Tracheal epithelial cell (primary cell): ENCODE measurements around the gene TMEM213. TPM values are rescaled to one million over a fixed set of nuclear protein-coding genes. Genes with fewer than 3 reads are reported as not detected.

Experiments
- total RNA-seq: library from RNA; depleted of rRNA; stranded (reverse); fragments of >200 nt; gene quantifications from 2 replicates; pipeline ENCODE4 v1.2.1, GENCODE V29; 2014

TMEM213 gene
- not detected in 2 replicates for total RNA-seq

GRCh38 chr7:138797715-138798320 lies at the start of gene TMEM213, which contains the start of gene ATP6V0A4:
Gene TMEM213, plus strand, starts transcription at chr7:138797994. Its CDS starts 111 bp downstream, at chr7:138798105.
Gene ATP6V0A4, minus strand, starts transcription at chr7:138798196. Its CDS starts 26,949 bp downstream, at chr7:138771247.

Other genes starting within 250 kb of the TMEM213 start
- not detected in 2 replicates for gene SVOPL, start 96.6 kb upstream of the TMEM213 start, total RNA-seq
- gene ATP6V0A4, start 202 bp downstream of the TMEM213 start, total RNA-seq = 0.21 and 0.48 TPM in 2 replicates
- gene KIAA1549, start 183.4 kb downstream of the TMEM213 start, total RNA-seq = 0.21 and 0.96 TPM in 2 replicates
- 16.2 and 23.4 TPM in 2 replicates for gene ZC3HAV1L, start 238.0 kb downstream of the TMEM213 start, total RNA-seq